Stomach (tissue), 4 donors: ENCODE results near the gene NAALADL2.

Experiments
- POLR2A ChIP-seq, 4 donors: fragments of 450-650 bp; IDR thresholded peaks; one replicate each; pipeline ENCODE4 v1.6.1; 2016; ENCODE audit warnings: antibody characterized with exemption in 4 of 4, control low read depth in 2 of 4, mild to moderate bottlenecking in 1 of 4, moderate library complexity in 1 of 4
- POLR2AphosphoS5 ChIP-seq, 3 donors: sonication (generic); formaldehyde crosslinking; IDR thresholded peaks; one replicate each; pipeline ENCODE4 v1.6.1; 2016; ENCODE audit warnings: antibody characterized with exemption in 3 of 3

DNA sequence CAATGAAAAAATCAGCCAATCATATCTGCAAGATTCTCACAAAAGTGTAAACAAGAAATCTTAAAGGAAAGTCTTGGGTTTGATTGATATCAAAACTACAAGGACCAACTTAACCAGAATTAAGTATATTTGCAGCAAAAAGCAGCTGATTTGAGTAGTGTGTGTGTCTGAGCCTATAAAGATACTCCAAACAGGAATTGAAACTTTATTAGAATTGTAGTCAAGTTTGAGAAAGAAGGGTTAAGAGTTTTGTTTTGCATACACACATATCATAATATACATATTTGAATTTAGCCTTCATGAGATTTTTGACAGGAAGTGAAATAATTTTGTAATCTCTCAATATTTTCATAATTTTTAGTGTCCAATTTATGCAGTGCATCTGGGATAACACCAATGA, 300.1 kb downstream of the NAALADL2 start:
- TF ChIP-seq POLR2AphosphoS5 (IDR thresholded peaks at IDR 0.05) (no peak), POLR2A (IDR thresholded peaks at IDR 0.05) (no peak)
